Suppressor macrophage (primary cell): Measurements from ENCODE around the gene TSHR.
"Not testable (repeated sequence)": the region's sequence is repeated elsewhere in the genome, so short reads cannot be mapped to it uniquely, and the experiment has no call there.

Experiments
- DNase-seq, 4 experiments: peaks; one replicate each; pipeline ENCODE4 v3.0.0-alpha.2; 2020 to 2022
- total RNA-seq, 17 experiments: gene quantifications; one replicate each; lab custom pipeline; 2026; ENCODE audit warnings: mixed read lengths in 6 of 17, inconsistent platforms in 3 of 17; lab: John Stamatoyannopoulos, UW

The TSHR gene
- 0 to 4.1 (median 0) reads per million in 17 experiments for total RNA-seq

DNA sequence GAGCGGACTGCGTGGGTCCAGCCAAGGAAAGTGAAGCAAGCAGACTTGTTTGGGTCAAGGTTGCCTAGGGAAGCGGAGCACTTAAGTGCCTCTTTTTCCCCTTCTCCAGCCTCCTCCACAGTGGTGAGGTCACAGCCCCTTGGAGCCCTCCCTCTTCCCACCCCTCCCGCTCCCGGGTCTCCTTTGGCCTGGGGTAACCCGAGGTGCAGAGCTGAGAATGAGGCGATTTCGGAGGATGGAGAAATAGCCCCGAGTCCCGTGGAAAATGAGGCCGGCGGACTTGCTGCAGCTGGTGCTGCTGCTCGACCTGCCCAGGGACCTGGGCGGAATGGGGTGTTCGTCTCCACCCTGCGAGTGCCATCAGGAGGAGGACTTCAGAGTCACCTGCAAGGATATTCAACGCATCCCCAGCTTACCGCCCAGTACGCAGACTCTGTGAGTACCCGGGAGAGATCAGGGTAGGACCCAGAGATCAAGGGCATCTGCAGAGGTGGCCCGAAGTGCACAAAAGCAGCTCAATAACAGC, at the start of gene TSHR:
Gene TSHR (plus strand): TSS at position 206 of the 526 bp plus-strand sequence. CDS start 60 bp downstream, at position 266.
- DNase-seq, result peak; percentile 5 to 50 (median 30)

DNA sequence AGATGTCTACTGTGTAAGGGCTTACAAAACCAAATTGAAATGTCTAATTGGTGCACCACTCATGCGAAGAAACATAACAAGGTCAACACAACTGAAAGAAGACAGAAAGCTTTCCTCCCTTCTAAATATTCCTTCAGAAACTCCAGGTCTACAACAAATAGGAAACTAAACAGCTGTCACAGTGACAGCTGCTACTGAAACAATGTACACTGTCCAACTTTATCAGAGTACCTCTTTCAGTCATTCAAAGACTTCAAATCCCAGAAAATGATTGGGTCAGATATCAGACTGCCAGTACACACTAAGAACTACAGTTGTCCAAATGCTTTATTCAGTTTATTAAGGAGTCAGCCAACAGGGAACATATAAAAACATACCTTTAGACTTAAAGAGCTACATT, 49.1 kb upstream of the TSHR start:
- no peak for DNase-seq

DNA sequence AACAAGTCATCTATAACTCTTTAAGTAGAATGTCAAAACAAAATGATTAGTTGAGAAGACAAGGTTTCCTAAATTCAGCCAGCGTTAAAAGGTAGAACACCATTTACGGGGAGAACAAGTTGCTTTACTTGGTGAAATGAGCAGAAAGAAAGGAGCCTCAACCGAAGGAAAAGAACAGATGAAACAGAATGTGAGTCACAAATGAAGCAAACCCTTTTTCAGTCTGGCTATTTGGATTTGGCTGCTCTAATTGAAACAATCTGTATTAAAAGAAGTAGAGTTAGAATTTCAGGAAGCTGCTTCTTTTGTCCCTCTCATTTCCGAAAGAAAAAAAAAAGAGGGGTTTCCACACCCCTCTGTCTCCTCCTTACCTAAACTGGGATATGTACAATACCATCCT, 48.5 kb upstream of the TSHR start:
- DNase-seq, result no peak

DNA sequence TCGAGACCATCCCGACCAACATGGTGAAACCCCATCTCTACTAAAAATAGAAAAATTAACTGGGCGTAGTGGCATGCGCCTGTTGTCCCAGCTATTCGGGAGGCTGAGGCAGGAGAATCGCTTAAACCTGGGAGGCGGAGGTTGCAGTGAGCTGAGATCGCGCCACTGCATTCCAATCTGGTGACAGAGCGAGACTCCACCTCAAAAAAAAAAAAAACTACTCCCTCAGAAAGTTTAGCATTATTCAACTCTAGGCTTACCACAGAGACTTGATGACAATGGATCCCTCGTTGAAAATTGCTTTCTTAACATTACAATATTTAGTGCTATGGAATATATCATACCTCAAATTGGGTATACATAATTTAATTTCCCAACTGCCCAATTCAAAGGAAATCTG, 43.4 kb upstream of the TSHR start:
- DNase-seq, result not testable (repeated sequence)

DNA sequence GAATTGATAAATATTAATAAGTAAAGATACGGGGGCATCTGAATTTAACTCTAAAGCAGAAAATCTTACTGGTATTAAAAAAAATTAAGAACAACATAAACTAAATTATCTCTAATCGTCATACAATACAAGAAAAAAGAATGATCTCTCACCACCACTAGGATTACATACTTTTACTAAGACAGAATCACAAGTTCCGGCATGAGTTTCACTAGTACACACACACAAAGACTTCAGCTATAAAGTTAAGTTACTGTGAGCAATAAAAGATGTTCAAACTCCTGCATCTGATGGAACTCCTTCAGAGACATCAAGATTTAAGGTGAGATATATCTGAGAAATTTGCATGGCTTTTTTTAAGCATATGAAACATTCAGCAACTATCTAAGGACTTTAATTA, 35.8 kb upstream of the TSHR start:
- no peak for DNase-seq

DNA sequence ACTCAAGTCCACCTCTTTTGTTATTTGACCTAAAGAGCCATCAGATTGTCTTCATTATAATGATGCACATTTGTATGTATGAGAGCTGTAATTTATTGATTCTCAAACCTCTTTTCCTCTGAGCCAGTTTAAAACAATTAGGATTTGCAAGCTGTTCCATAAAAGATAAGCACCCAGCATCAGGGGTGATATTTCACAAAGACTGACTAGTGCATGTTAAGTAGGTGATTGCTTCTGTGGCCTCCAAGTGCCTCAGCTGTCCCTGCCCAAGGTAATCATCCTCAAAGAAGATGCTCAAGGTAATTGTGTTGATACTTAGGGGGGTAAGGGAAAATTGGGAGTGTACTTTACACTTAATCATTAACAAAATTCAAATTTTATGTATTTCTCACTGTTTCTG, 32.1 kb upstream of the TSHR start:
- no peak for DNase-seq

DNA sequence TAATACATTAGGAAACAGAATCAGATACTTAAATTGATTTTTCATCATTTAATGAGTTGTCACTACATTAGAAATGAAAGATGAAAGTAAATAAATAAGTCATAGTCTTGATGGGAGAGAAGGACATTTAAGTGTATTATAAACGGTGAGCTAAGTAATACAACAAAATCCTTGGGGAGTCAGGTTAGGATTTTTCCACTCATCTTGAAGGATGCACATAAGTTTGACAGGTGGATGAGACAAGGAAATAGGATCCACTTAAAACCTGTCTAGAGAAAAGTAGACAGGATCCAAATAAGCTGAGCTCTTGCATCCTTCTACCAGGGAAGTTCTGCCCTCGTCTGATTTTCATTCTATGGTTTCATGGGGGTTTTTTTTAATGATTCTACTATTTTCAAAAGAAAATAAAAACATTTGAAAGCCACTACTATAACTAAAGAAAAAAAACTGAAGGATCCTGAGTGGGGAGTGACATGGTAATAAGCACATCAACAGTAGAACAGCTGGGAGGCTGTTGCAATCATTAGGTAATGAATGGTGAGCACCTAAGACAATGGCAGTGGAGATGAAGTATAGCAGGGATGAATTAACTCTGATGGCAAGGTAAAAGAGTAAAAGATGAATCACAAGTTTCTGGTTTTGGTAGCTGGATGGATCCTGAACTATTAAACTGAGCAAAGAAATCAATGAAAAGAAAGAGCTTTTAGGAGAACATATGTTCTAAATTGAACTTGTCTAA, 30.9 kb upstream of the TSHR start:
- no peak for DNase-seq

DNA sequence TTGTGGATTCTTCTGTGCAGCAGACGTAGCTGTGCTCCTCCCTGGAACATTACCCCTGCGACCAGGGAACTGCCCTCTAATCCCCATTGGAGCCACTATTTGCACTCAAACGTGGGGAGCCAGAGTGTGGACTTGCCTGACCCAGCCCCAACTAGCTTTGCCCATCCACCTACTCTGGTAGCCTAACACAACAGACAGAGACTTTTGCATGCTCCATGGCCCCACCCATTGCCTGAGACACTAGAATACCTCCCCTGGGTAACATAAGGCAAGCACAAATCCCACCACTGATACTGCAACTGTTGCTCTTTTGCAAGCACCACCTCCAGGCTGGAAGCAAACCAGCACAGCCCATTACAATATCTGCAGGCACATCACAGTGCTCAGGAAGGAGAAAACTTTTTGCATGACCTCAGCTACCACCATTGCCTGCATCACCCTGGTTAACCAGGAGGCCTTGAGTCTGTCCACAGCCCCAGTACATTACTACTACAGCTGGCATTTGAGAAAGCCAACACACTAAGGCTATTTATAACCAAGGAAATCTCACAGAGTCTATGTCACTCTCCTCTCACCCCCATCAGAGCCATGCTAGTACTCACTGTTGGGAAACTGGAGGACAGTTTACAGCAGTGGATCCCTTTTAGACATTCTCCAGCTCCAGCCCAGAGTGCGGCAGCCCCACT, 28.9 kb upstream of the TSHR start:
- no peak for DNase-seq

DNA sequence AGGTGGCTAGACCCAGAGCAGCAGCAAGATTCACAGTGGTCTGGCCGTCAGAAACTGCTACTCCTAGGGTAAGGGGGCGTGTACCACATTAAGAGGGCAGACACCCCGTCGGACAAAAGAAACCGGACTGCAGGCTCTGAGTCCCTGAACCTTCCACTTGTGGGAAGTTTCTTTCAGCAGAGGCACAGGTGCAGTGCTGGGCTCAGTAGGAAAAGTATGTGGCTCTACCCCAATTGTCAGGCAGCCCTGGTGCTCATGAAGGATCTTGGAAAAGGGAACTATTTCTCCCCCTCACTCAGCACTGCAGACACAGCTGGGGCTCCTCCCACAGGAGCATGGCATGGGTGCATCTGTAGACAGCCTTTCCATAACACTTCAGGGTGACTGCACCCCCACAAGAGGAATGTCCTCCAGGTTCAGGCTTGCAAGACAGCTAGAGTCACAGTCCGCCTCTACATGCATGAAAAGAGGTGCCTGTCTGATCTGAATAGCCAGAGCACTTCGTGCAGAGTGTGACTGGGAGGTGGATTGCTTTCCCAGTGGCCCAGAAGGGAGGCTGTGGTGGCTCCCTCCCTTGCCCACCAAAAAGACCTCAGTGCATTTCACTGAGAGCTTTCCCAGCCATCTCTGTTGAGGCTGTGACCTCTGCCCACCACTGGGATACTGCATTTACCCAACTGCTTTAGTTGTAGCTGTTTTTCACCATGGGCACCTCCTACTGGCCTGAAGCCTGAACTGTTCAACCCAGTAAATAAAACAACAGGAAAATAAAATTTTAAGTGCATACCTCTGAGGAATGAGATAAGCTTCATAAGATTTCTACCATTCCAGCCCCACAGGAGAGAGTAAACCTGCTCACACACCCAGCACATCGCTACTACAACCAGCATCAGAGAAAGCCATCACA, 28.1 kb upstream of the TSHR start:
- DNase-seq, result peak in 1 of 4 experiments; percentile 25

DNA sequence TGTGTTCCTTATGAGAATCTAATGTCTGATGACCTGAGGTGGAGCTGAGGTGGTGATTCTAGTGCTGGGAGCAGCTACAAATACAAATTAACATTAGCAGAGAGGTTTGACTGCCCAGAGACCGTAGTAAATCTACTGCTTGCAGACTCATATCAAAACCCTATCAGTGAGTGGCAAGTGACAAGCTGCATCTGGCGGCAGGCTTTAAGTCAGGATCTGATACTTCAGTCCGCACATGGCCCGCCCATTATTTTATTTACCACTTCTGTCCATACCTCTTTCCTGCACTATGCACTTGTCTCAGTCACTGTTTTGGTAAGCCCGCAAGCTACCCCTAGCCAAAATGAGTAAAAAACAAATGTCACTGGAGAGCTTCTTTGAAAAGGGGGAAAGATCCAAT, 25.3 kb upstream of the TSHR start:
- DNase-seq, result no peak

DNA sequence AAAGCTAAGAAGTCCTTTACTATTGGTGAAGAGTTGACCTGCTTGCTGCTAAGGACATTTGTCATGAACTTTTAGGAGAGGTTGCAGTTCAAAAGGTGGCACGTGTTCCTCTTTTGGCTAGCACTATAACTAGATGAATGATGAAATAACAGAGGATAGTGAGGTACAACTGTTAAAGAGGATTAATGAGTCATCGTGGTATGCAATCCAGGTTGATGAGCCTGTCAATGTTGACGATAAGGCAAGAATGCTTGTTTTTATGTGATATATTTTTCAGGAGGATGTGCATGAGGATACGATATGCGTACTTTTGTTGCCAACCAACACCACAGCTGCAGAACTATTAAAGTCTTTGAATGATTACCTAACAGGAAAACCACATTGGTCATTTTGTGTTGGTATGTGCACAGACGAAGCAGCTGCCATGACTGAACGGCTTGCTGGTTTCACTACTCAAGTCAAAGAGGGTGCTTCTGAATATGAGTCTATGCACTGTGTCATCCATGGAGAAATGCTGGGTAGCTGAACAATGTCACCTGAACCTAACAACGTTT, 24.5 kb upstream of the TSHR start:
- peak; percentile 48 to 63 (median 56) for DNase-seq

DNA sequence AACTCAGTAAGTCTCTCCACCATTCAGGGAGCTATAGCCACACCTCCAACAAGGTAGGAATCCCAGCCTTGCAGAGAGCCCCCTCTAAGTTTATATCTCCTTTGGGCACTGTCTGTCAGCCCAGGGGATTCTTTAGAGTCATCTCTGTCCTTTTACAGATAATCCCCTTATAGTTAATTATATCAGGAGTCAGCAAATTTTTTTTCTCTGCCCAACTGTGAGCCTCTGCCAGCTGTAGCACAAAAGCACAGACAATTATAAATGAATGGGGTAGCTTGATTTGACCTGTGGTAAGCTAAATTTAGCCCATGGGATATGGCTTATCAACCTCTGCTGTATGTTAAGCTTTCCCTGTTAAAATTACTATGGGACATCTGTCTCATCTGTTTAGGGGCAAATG, 22.1 kb upstream of the TSHR start:
- no peak for DNase-seq

DNA sequence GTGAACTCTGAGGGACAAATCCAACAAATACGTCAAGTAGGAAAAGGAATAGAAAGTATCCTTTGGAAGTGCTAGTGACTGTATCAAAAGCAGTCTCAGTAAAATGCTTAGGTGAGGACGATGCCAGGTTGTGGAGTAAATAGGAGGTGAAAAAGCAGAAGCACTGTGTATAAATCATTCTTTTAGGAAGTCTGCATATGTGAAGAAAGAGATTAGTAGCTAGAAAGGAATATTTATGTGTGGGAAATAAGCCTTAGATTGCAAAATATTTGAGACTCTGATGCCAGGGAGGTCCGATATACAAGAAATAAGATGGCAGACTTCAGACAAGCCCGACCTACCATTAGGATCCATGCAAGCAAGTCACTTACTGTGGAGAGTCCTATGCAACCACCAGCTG, 21.7 kb upstream of the TSHR start:
- no peak for DNase-seq

DNA sequence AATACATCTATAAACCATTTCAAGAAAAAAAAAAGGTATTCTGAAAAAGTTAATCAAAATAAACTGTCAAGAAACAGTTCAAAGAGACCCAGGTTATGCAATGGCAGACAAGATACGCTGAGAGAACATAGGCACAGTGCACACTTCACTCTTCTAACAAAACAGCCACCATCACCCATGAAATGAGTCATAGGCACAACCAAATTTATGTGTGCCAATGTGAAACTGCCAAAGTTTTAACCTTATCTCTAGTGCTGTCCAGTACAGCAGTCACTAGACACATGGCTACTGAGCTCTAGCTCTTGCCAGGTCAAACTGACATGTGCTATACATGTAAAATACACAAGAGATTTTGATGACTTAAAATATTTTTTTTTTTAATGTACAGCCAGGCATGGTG, 15.3 kb upstream of the TSHR start:
- no peak for DNase-seq

DNA sequence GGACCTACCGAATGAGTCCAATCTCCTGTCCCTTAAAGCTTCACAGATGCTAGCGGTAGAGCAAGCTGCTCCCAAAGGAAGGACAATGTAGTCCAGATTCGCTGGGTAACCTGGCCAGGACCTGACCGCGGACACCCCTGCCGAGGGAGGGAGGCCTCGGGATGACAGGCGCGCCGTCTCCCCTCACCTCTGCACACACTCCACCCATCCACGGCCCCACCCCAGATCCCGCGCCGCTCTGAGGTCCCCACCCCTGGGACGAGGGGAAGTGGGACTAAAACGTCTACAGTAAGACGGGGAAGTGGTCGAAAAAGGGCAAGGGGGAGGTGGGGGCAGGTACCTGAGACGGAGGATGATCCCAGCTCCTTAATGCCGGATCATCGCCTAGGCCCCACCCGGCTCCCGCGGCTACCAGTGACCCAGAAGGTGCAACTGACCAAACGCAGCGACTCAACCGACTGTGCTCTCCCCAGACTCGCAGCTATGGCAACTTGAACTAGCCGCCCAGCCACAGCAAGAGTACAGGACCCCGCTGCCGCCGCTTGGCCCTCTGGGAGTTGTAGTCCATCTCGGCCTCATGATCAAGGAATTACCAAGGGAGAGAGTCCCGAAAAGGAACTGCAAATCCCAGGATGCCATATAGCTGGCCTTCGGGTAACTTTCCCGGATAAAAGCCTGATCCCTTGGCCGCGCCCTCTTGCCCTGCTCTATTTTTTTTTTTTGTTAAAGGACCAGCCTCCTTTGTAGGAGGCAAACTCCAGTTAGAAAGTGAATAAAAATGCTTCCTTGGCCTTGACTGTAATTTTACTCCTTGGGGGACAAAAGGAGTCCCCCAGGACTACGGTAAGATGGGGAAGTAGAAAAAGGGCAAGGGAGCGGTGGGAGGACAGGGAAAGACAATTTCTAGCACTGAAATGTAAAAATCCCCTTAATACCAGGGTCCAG, 13.9 kb upstream of the TSHR start, which contains the start of gene CEP128:
Gene CEP128 (minus strand): TSS at position 498 of the 945 bp plus-strand sequence.
- DNase-seq, result peak; percentile 96 to 98 (median 97)

DNA sequence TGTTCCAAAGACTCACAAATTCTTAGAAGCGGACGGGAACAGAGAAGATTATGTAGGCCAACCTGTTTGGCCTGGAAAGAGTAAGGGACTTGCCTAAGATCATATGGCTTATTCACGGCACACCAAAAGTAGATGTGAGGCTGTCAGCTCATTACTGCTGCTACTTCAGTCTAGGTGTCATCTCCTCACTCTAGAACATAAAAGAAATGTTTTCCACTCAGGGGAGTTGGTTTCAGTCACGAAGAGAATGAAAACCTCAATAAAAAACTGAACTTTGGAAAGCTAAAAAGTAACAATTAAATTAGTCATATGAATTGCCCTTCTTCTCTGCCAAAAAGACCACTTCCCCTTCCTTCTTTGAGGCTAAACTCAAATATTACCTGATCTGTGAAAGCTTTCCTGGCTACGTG, 13.2 kb upstream of the TSHR start:
- peak in 1 of 4 experiments; percentile 18 for DNase-seq

DNA sequence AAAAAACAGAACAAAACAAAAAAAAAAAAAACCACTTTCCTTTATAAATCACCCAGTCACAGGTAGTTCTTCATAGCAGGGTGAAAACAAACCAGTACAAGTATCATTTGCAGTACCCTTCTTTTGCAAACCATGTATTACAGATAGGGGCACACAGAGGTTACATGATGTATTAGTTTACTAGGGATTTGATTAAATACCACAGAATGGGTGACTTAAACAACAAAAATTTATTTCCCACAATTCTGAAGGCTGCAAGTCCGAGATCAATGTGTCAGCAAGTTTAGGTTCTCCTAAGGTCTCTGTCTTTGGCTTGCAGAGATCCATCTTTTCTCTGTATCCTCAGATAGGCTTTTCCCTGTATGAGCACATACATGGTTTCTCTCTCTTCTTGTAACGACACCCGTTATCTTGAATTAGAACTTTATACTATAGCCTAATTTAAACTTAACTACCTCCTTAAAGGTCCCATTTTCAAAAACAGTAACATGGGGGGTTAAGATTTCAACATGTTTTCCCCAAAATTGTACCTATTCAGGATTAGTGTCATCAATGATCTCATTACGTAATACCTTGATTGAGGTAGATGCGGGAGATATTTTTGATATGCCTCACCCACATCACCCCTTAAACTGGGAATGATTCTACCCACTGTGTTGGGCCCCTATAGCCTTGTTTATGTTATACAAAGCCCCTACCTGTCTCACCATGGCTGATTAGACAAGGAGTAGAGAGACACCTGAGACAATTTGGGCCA, 10.4 kb upstream of the TSHR start:
- no peak for DNase-seq

DNA sequence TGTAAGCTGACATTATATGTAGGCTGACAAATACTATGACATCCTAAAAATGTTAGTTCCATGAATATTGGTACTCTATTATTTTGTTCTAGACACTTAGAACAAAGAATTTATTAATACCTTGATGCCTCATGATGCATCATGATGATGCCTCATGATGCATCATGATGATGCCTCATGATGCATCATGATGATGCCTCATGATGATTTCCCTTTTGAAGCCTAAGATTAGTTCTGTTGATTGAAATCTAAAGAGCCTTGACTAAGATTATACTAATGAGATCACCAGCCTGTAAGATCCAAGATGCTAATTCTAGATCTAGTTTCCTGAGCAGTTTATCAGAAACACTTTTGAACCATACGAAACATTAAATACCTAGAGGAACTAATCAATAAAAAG, 9.2 kb upstream of the TSHR start:
- no peak for DNase-seq

DNA sequence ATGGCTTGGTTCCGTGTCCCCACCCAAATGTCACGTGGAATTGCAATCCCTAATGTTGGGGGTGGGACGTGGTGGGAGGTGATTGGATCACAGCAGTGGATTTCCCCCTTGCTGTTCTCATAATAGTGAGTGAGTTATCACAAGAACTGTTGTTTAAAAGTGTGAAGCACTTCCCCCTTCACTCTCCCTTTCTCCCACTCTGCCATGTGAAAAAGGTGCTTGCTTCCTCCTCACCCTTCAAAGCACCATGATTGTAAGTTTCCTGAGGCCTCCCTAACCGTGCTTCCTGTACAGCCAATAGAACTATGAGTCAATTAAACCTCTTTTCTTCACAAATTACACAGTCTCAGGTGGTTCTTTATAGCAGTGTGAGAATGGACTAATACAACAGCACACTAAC, 8.6 kb upstream of the TSHR start:
- DNase-seq, result peak in 1 of 4 experiments; percentile 18

DNA sequence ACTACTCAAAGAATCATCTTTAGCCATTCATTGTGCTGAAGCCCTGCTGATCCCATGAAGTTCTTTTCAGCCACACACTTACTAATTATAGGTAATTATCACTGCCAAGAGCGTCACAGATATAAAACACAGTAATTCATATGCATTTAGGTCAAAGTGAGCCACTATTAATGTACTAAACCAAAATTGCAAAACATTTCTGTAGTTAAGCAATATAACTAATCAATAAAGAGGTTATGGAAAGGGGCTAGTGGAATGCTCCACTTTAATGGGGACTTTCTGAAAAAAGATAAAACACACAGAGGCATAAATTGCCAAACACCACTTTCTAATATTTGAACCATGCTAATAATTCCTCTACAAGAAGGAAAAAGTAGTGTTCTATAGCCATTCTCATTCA, 7.1 kb upstream of the TSHR start:
- DNase-seq, result no peak
